HK-2 (cell line): ENCODE data around the gene FGL2.
"Not testable (repeated sequence)": the region's sequence is repeated elsewhere in the genome, so short reads cannot be mapped to it uniquely, and the experiment has no call there.

Experiments
- DNase-seq: peaks from one replicate; pipeline ENCODE4 v3.0.0-alpha.2; 2018; ENCODE audit not compliant: unreplicated experiment

FGL2 gene

DNA sequence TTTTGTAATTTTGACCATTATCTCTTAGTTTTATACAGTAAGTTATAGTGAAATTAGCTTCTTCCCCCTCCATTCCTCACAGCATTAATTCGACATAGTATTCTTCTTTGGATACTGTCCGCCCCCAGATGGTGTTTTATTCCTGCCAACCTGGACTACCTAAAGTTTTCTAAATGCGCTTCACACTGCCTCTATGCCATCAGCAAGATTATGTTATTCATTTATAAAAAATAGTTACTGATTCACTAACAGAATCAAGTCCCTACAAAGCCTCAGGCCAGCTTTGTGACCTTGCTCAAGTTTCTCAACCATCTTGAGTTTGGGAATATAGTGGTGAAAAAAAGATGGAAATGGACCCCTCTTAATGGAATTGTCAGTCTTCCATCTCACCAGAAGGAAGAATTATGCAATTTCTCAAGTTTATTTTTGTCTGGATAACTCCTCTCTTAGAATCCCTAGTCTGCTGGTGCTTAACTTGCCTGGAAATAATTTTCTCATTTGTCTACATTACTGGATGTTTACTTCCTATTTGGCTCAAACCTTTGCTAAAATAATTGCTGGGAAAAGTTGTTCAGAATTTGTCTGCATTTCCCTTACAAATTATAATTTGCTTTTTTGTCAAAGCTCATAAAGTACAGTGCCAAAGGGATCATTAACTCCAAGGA is 16.7 kb upstream of the FGL2 start:
- no peak for DNase-seq

DNA sequence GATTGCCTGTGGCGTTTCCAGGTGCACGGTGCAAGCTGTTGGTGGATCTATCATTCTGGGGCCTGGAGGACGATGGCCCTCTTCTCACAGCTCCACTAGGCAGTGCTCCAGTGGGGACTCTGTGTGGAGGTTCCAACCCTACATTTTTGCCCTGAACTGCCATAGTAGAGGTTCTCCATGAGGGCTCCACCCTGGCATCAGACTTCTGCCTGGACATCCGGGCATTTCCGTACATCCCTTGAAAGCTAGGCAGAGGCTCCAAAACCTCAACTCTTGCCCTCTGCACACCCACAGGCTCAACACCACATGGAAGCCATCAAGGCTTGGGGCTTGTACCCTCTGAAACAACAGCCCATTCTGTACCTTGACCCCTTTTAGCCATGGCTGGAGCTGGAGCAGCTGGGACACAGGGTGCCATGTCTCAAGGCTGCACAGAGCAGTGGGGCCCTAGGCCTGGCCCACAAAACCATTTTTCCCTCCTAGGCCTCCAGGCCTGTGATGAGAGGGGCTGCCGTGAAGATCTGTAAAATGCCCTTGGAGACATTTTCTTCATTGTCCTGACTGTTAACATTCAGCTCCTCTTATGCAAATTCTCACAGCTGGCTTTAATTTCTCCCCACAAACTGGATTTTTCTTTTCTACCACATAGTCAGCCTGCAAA is 10.0 kb upstream of the FGL2 start:
- DNase-seq: no peak

DNA sequence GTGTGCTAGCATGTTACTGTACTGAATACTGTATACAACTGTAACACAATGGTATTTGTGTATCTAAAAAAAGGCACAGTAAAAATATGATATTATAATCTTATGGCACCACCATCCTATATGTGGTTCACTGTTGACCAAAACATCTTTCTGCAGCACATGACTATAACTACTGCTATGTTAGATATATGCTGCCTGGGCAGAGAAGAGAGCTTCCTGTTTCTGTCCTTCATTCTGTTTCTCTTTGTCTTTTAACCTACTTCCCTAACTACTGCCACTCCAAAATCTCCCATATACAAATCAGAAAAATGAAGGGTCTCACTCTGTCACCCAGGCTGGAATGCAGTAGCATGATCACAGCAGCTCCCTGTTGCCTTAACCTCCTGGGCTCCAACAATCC is 8.8 kb upstream of the FGL2 start:
- DNase-seq: no peak

DNA sequence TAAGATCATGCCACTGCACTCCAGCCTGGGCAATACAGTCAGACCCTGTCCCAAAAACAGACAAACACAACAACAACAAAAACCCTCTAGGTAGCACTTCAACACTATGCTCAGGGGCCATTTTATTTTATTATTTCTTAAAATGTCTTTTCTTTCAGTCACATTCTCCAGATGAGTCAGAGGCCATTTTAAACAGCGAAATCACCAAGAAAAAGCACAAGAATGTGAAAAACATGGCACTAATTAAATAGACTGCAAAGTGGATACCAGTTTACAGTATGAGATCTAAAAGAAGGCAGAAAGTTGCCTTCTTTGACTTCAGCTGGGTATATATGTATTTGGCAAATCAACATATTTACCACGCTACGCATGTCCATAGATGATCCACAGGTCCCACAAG is 6.1 kb upstream of the FGL2 start:
- DNase-seq: no peak

DNA sequence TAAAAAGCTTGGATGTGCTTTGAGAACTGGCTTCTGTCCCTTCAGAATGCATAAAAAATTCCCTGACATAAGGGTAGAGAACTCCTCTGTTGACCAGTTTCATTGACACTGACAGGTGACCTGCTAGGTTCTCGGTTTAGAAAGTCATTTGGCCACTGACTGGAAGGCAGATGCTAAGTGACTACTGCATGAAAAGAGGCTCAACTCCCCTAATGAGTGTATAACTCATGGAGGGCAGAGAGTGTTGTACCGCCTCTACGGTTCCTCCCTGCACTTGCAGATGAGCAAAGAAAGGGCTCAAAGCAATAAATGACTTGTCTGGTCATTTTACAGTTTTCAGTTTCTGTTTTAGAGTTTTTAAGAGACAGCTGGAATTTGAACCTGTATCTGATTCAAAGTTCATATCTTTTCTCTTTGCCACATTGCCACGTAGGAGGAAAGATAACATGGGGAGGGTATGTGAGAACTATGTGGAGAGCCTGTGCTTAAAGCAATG is 2.9 kb upstream of the FGL2 start:
- no peak for DNase-seq

DNA sequence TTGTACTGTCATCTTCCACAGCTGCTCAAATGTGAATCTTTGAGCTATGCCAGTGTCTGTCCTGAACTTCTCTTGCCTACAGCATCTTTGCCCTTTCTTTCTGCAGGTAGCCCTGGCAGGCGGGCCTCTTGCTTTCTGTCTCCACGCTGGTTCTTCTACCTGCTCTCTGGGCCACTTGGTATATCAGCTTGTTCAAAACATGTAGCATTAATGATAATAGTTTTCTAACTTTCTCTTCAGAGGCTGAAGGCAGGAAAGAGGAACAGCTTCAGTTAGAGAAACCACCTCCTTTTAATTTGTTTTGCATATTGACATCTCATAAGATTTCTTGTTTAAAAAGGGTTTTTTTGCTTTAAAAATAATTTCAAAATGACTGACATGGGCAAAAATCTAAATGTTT is 923 bp upstream of the FGL2 start:
- no peak for DNase-seq

DNA sequence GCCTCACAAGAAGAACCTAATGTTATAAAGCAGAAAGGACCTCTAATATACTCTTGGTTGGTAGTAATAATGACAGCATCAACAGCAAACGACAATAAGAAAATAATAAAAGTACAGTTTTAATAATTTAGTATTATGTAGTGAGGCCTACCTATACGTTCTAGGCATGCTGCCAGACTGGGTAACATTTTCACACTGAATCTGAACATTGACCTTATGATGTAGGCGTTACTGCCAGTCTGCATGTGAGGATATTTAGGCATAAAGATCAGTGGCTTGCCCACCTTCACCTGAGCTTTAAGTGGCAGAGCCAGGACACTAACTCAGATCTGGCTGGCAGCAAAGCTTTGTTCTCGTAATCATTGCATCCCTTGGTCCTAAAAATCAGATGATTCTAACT is 2.5 kb downstream of the FGL2 start:
- DNase-seq: no peak

DNA sequence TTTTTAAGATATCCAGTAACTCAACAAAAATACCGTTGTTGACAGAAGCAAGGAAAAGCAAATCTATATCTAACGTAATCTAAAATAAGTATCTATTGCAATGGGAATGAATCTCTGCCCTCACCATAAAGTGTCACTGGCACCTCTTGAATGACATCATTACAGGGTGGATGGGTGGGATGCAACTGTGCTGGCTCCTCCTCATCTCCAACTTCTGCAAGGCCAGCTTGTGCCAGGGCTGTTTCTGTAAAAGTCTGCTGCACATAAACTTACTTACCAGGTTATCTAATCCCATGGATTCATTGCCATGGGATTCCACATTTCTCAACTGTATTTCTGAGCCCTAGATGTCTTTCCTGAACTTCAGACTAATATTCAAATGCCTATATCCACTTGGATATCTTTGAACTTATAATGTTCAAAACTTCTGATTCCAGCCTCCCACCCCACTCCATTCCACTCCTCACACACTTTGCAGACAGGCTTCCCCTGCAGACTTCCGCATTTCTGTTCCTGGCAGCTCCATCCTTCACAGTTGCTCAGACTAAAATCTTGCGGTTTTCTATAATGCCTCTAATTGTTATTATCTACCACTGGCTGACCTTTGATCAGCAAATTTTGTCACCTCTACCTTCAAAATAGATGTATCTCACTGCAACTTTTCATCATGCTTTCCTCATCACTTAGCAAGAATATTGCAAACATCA is 10.7 kb downstream of the FGL2 start:
- DNase-seq: no peak

DNA sequence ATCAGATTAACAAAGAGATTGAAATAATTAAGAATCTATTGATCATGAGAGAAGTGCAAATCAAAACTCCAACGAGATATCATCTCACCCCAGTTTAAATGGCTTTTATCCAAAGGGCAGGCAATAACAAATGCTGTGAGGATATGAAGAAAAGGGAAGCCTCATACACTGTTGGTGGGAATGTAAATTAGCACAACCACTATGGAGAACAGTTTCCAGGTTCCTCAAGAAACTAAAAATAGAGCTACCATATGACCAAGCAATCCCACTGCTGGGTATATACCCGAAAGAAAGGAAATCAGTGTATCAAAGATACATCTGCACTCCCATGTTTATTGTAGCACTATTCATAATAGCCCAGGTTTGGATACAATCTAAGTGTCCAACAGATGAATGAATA is 13.8 kb downstream of the FGL2 start:
- DNase-seq: no peak

DNA sequence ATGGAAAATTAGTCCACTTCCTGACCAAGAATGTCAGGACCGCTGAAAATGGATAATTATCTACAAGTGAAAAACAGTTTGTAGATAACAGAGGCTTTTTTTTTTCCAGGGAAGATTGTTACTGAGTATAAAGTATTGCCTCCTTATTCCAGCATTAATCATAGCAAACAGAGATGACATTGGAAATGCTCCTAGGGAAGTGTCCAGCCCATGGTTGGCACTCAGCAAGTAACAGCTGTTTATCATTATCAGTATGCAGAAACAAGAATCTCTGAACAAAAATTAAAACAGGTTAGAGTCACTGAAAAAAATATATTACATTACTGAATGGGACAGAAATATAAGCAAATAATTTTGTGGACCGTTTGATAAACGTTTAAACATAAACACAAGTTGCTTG is 14.6 kb downstream of the FGL2 start:
- DNase-seq: no peak

DNA sequence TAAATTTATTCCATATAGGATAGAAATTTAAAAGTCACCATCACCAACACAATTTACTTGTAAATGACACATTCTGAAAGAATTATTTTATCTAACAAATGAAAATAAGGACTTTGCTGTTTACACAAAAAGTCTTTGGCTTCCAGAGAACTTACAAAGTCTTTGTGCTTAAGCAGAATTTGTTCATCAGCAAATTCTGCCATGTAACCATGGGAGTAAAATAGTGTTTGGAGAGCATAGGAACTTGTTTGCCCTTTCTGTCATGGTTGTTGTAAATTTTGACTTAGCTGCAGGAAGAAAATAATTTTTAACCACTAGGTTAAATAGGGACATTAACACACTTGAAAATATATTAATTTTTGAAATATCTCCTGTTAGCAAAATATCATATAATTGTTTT is 15.2 kb downstream of the FGL2 start:
- no peak for DNase-seq

DNA sequence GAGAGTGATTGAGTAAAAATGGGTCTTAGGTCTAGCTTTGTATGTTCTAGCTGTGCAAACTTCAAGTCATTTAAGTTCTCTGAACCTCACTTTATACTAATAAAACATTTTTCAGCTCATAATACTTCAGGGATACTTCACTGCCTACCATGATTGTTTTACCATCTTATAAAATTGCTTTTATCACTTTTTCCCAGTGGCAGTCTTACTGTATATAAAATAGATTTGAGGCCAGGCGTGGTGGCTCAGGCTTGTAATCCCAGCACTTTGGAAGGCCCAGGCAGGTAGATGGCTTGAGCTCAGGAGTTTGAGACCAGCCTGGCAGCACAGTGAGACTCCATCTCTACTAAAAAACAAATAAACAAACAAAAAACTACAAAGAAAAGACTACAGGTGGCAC is 17.4 kb downstream of the FGL2 start:
- no peak for DNase-seq

DNA sequence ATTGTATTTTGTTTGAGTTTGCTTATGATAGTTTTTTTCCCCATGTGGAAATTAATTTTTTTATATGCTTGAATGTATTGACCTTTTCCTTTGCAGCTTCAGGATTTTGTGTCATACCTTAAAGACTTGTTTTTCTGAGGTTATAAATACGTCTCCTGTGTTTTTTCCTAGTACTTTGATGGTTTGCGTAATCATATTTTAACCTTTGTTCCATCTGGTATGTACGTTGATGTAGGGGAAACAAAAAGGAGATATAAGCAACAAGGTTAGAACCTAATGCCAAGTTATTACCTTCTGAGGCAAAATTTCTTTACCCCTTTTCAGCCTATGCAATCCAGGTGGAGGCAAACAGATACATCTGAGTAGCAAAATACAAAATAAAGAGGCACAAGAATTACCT is 17.9 kb downstream of the FGL2 start:
- no peak for DNase-seq

DNA sequence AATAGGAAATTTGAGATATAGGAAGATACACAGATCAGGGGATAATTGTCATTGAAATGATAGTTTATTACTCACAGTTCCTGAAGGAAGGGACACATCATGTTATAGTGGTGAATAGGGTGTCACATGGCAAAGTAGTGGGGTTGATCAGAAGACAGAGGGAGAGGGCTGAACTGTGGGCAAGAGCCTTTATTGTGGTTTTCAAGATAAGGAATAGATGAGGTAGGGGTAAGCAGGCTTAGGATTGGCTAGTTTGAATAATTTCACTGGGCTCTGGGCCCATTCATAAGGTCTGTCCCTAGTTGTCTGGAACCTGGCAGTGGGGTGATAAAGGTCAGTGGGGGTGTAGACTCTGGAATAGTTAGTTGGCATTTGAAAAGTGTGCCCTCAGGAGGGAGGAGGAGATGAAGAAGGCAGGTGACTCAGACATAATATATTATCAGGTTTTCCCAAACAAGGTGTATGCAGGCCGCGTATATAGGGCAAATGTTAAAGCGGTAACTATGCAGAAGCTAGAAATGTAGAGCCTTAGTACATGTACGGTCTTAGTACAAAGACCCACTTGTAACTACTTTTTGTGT is 18.5 kb downstream of the FGL2 start:
- DNase-seq: no peak

DNA sequence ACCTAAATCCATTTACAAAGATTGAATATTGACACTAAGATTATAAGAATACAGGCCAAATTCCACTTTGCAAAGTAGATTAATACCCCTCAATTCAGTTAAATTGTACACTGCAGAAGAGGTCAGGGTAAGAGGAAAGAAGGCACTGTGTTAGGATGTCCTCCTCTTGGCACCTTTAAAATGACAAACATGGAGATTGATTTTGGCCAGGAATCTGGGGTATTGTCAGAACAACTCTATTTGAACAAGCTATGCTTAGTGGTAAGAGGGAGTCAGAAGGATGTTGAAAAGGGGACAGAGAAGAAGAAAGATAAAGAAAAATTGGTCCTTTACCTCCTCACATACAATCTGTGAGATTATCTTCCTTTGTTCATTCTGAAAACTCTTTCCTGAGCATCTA is 21.6 kb downstream of the FGL2 start:
- not testable (repeated sequence) for DNase-seq

DNA sequence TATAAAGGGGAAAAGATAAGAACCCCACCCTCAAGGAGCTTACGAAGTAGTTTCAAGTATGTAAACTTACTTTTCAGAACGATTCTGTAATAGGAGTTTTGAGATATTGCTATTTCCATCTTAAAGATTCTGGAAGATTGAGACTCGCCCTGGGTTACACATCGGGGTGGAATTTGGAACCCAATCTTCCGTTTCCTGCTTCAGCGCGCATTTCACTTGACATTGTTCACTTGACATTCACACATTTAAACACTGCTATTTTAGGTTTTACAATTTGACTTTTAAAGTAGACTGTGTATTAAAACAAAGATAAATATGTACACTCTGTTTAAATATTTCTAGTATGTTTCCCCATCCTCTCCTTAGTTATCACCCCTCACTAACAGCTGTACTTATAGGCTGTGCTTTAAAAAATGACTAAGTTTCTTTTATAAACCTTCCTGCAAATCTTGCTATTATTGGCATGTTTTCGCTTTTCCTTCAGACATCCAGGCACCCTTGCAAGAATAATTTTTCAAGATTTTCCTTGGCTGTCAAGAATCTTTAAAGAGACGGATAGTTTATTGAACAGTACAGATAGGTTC is 22.2 kb downstream of the FGL2 start:
- not testable (repeated sequence) for DNase-seq

DNA sequence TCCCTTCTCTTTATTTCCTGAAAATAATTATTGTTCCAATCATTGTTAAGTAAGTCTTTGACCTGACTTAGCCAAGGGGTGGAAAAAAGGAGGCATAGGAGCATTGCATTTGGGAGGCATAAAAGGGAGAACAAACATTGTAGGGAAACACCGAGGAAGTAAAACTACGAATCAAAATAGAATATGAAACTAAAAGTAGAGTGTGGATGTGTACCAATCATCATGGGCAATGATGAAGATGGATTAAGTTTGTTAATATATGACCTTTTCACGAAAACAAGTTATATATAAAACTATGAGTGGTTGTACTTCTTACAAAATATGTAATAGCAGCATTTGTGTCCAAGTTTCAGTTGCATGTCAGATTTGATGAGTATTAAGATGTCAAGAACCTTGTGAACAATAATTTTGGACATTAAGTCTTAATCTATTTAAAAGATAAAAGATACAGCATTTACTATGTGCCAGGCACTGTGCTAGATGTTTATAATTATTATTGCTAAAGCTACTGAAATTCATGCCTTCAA is 24.3 kb downstream of the FGL2 start:
- not testable (repeated sequence) for DNase-seq

DNA sequence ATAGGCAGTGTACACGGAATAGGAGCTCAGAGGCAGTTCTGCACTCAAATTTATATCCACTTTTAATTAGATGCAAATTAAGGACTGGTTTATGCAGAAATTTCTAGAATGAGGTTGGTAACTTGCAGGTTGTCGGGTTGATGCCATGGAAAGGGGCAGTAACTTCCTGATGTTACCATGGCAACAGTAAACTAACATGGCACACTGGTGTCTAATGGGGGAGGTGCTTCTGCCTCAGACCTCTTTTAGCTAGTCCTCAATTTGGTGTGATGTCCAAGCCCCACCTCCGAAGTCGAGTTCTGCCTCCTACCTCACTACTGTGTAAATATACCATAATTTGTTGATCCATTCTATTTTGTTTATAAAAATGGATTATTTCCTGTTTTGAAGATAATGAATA is 25.2 kb downstream of the FGL2 start:
- DNase-seq: not testable (repeated sequence)

DNA sequence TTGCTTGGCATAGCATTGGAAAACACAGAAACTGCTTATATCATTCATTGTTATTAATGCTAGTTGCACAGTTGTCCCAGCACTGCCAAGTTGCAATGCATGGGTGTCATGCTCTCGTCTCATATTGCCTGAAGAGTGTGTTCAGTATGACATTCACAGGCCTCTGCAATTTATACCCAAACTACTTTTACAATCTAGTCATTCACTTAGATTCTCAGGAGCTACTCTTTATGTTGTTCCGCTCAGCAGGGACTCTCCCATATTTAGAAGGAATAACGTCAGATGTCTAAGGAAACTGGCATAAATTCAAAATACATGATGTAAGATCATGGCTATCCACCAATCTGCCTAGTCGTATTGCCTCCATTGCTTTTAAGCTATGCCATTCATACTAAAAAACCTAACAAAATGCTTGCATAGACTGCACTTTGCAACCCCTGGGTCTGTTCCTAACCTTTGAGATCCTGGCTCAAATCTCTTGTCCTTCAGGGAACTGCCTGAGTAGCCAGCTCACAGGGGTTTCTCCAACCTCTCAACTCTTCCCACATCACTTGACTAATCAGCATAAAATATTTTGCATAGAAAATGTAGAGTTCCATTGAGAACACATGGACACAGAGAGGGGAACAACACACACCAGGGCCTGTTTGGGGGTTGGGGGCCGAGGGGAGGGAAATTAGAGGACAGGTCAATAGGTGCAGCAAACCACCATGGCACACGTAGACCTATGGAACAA is 27.0 kb downstream of the FGL2 start:
- not testable (repeated sequence) for DNase-seq

DNA sequence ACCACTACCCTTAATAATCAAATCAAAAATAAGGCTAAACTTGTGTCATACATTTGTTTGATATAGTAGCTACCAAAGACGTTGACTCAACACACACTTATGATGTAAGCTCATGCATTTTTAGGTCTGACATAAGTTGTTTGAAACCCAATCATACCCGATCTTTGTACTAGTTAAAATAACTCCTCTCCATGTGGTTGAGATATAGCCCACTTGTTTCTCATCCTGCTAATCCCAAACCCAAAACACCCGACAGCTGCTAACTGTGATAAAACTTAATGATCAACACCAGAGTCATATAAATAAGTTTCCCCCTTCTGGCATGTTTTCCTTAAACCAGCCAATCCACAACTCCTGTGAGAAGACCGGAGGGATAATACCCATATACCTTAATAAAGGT is 28.5 kb downstream of the FGL2 start:
- DNase-seq: not testable (repeated sequence)

DNA sequence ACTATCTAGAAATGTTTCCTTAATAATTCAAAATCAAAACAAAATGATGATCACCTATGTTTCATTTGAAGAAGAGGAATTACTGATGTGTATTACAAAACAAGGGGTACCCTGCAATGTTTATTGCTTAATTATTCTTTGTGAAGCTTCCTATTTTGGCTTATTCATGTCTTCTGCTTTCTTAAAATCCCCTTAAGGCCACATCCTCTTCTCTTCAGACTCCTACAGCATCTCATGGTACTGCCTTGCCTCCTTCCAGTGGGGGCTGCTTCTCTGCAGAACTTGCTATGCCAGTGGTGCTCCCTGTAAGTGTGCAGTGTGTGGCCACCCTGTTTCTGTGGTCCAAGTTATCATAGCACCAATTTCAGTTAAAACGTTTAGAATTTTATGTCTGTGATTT is 42.2 kb downstream of the FGL2 start:
- no peak for DNase-seq
